Neural cell (in vitro differentiated cells): ENCODE data around the gene SUN1.

Experiments
- EP300 ChIP-seq: fragments of 450-650 bp; conservative IDR thresholded peaks from 2 replicates; pipeline ENCODE4 v1.6.1; 2014; ENCODE audit warnings: antibody characterized with exemption, mild to moderate bottlenecking, moderate library complexity; ENCODE audit not compliant: poor library complexity, severe bottlenecking
- EZH2 ChIP-seq: fragments of 200-600, 300-800 bp; shearing (Covaris generic), sonication (generic); IDR thresholded peaks from 2 replicates; pipeline ENCODE4 v1.6.1; 2014; ENCODE audit warnings: antibody characterized with exemption, low read length, borderline replicate concordance, mild to moderate bottlenecking; ENCODE audit not compliant: insufficient read depth, poor library complexity, severe bottlenecking
- MXI1 ChIP-seq: fragments of 450-650 bp; conservative IDR thresholded peaks from 2 replicates; pipeline ENCODE4 v1.6.1; 2014; ENCODE audit warnings: antibody characterized with exemption, mild to moderate bottlenecking; ENCODE audit not compliant: poor library complexity, severe bottlenecking
- POLR2AphosphoS5 ChIP-seq: IDR thresholded peaks from 2 replicates; pipeline ENCODE4 v1.6.1; 2012
- SMC3 ChIP-seq: fragments of 450-650 bp; conservative IDR thresholded peaks from 2 replicates; pipeline ENCODE4 v1.6.1; 2014; ENCODE audit warnings: antibody characterized with exemption, mild to moderate bottlenecking, moderate library complexity; ENCODE audit not compliant: poor library complexity
- TAF1 ChIP-seq: IDR thresholded peaks from 2 replicates; pipeline ENCODE4 v1.6.1; 2012; ENCODE audit warnings: low read depth
- TF ChIP-seq, protein P1 (sequence below): fragments of 450-650 bp; IDR thresholded peaks from 2 replicates; pipeline ENCODE4 v1.5.1; 2014; ENCODE audit warnings: antibody characterized with exemption, mild to moderate bottlenecking, moderate library complexity; ENCODE audit not compliant: poor library complexity, severe bottlenecking
- TF ChIP-seq, protein P2 (sequence below): IDR thresholded peaks from 2 replicates; pipeline ENCODE4 v1.6.1; 2012; ENCODE audit warnings: borderline replicate concordance

DNA sequence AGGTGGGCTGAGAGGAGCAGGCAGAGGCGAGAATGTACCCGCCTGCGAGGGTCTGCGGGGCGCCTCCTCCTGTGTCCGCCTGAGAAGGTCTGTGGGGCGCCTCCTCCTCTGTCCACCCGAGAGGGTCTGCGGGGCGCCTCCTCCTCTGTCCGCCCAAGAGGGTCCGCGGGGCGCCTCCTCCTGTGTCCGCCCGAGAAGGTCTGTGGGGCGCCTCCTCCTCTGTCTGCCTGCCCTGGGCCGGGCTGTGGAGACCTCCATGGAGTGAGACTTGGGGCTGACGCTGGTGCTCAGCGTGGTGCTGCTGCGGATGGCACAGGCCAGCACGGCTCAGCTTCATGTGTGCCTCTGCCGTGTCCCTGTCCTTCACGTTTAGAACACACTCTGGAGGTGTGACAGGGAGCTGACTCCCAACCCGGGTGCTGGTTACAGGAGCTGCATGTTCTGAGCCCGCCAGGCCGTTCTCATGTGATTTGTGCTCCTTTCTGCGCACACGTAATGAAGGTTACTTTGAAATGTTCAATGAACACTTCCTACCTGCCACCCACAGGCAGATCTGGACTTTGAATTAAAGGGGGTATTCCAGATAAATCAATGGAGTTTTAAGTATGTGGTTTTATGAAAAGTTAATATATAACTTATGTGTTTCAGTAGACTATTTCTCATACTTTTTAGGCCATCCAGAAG lies 23.6 kb downstream of the SUN1 start:
- TF ChIP-seq EP300, result no peak
- TF ChIP-seq, protein P1, sequence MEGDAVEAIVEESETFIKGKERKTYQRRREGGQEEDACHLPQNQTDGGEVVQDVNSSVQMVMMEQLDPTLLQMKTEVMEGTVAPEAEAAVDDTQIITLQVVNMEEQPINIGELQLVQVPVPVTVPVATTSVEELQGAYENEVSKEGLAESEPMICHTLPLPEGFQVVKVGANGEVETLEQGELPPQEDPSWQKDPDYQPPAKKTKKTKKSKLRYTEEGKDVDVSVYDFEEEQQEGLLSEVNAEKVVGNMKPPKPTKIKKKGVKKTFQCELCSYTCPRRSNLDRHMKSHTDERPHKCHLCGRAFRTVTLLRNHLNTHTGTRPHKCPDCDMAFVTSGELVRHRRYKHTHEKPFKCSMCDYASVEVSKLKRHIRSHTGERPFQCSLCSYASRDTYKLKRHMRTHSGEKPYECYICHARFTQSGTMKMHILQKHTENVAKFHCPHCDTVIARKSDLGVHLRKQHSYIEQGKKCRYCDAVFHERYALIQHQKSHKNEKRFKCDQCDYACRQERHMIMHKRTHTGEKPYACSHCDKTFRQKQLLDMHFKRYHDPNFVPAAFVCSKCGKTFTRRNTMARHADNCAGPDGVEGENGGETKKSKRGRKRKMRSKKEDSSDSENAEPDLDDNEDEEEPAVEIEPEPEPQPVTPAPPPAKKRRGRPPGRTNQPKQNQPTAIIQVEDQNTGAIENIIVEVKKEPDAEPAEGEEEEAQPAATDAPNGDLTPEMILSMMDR, result no peak
- TF ChIP-seq POLR2AphosphoS5, result no peak
- TF ChIP-seq TAF1, result no peak
- TF ChIP-seq, protein P2, sequence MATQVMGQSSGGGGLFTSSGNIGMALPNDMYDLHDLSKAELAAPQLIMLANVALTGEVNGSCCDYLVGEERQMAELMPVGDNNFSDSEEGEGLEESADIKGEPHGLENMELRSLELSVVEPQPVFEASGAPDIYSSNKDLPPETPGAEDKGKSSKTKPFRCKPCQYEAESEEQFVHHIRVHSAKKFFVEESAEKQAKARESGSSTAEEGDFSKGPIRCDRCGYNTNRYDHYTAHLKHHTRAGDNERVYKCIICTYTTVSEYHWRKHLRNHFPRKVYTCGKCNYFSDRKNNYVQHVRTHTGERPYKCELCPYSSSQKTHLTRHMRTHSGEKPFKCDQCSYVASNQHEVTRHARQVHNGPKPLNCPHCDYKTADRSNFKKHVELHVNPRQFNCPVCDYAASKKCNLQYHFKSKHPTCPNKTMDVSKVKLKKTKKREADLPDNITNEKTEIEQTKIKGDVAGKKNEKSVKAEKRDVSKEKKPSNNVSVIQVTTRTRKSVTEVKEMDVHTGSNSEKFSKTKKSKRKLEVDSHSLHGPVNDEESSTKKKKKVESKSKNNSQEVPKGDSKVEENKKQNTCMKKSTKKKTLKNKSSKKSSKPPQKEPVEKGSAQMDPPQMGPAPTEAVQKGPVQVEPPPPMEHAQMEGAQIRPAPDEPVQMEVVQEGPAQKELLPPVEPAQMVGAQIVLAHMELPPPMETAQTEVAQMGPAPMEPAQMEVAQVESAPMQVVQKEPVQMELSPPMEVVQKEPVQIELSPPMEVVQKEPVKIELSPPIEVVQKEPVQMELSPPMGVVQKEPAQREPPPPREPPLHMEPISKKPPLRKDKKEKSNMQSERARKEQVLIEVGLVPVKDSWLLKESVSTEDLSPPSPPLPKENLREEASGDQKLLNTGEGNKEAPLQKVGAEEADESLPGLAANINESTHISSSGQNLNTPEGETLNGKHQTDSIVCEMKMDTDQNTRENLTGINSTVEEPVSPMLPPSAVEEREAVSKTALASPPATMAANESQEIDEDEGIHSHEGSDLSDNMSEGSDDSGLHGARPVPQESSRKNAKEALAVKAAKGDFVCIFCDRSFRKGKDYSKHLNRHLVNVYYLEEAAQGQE, result no peak
- no peak for TF ChIP-seq EZH2
- TF ChIP-seq SMC3, result no peak
- no peak for TF ChIP-seq MXI1
